ENCODE data around the gene HDAC4. TPM values are rescaled to one million over a fixed set of nuclear protein-coding genes. Genes with fewer than 3 reads are reported as not detected.

HDAC4 gene
- total RNA-seq, 1 experiment from 2014 or later = 47.6 TPM

GRCh38 chr2:239365071-239365781 is 35.6 kb downstream of the HDAC4 start:
- DNase-seq (ENCODE audit: low read depth, low spot score) (no peak), ATAC-seq (no peak)
- ChIA-PET RAD21 (ENCODE audit: low non-redundant PET in 1 of 2, low total read pairs in 2 of 2, uncharacterized antibody in 2 of 2, unreplicated experiment in 2 of 2) (no interaction called here), POLR2A (no interaction called here), CTCF (no interaction called here)
- no TSS peak for BruUV-seq (replicated peaks)
- Histone ChIP-seq H3K9me3 (ENCODE audit: control insufficient read depth in 1 of 2, insufficient read depth in 1 of 2, low read depth in 1 of 2, low read length in 2 of 2) (no peaks in the 10 kb centered on the region), H3K27me3 (ENCODE audit: insufficient read depth, low read length) (no peaks in the 10 kb centered on the region), H3K9me2 (ENCODE audit: insufficient read depth) (no peaks in the 10 kb centered on the region), H2AFZ (ENCODE audit: low read depth, low read length, poor library complexity, severe bottlenecking) (no peak overlapping the region), H4K20me1 (ENCODE audit: insufficient read depth) (no peaks in the 10 kb centered on the region), H3K79me2 (ENCODE audit: insufficient read depth, low read length) (peaks cover 8% of the 10 kb centered on the region; the same call in 1 of the 2 replicates), H3K4me1 (ENCODE audit: control insufficient read depth in 1 of 2, insufficient read depth in 2 of 2, low read length in 2 of 2) (no peaks in the 10 kb centered on the region), H3K9ac (ENCODE audit: low read length) (no peak overlapping the region), H3K36me3 (ENCODE audit: control insufficient read depth in 1 of 2, insufficient read depth in 2 of 2, low read length in 2 of 2) (no peaks in the 10 kb centered on the region), H3K4me3 (replicated peaks in 1 of 2; ENCODE audit: low read depth in 1 of 2, low read length in 2 of 2) (no peak overlapping the region), H3K27ac (ENCODE audit: low read depth, low read length) (no peak overlapping the region), H3K4me2 (ENCODE audit: low read length) (no peak overlapping the region)
- no peak for TF ChIP-seq SRF (IDR thresholded peaks at IDR 0.05; ENCODE audit: low read depth)
- TF ChIP-seq FOSL1 (IDR thresholded peaks at IDR 0.05; ENCODE audit: low read depth) = no peak
- no peak for TF ChIP-seq ZBTB33 (IDR thresholded peaks at IDR 0.05; ENCODE audit: extremely low read depth, insufficient replicate concordance, low read length)
- no peak for TF ChIP-seq JUND (IDR thresholded peaks at IDR 0.05)
- TF ChIP-seq EZH2phosphoT487 (IDR thresholded peaks at IDR 0.05; ENCODE audit: borderline replicate concordance) = no peak
- TF ChIP-seq, protein P1, sequence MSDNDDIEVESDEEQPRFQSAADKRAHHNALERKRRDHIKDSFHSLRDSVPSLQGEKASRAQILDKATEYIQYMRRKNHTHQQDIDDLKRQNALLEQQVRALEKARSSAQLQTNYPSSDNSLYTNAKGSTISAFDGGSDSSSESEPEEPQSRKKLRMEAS (IDR thresholded peaks at IDR 0.05) = no peak
- no peak for TF ChIP-seq POLR2A (IDR thresholded peaks at IDR 0.05; ENCODE audit: borderline replicate concordance, extremely low read depth, insufficient read depth, insufficient read length)
- no peak for TF ChIP-seq YY1 (IDR thresholded peaks at IDR 0.05; ENCODE audit: extremely low read depth, insufficient replicate concordance, low read depth, low read length)
- no peak for TF ChIP-seq ZFX (IDR thresholded peaks at IDR 0.05)
- TF ChIP-seq CBX3 (IDR thresholded peaks at IDR 0.05; ENCODE audit: low read depth) = no peak
- TF ChIP-seq TCF7L2 (IDR thresholded peaks at IDR 0.05; ENCODE audit: borderline replicate concordance, extremely low read depth, insufficient read depth, insufficient read length) = no peak
- no peak for TF ChIP-seq SP1 (IDR thresholded peaks at IDR 0.05; ENCODE audit: low read depth)
- no peak for TF ChIP-seq POLR2AphosphoS5 (IDR thresholded peaks at IDR 0.05; ENCODE audit: low read depth, low read length)
- no peak for TF ChIP-seq CTCF (IDR thresholded peaks at IDR 0.05 in 2 of 3, conservative IDR thresholded peaks at IDR 0.05 in 1 of 3; ENCODE audit: borderline replicate concordance in 1 of 3, insufficient read depth in 1 of 3, low read depth in 2 of 3, low read length in 2 of 3)
- TF ChIP-seq RAD21 (IDR thresholded peaks at IDR 0.05; ENCODE audit: low read depth) = no peak
- intact Hi-C loops (cut with micrococcal nuclease) = no loop called here
